GM19035 (cell line): ENCODE measurements around the gene WDR77.

Experiments
- ATAC-seq: cut with Tn5 transposase; IDR thresholded peaks from one replicate; pipeline ENCODE4 v1.9.1; 2021; ENCODE audit not compliant: unreplicated experiment

WDR77 gene

GRCh38 chr1:111448918-111449702 is at the start of gene WDR77, which contains the start of gene ATP5PB:
Gene WDR77 (minus strand): TSS chr1:111449256. CDS start chr1:111449169, 87 bp downstream.
Gene ATP5PB (plus strand): TSS chr1:111449464. CDS start chr1:111449542, 78 bp downstream.
- peak; percentile 97 for ATAC-seq

- no peak for ATAC-seq
Observed at GRCh38 chr1:111497592-111497991, 48.5 kb upstream of the WDR77 start.

- no peak for ATAC-seq
Observed at GRCh38 chr1:111496398-111496797, 47.3 kb upstream of the WDR77 start.

- no peak for ATAC-seq
Observed at GRCh38 chr1:111491070-111491469, 42.0 kb upstream of the WDR77 start.

GRCh38 chr1:111490220-111490619 is 41.2 kb upstream of the WDR77 start:
- ATAC-seq, result no peak

- ATAC-seq, result no peak
Observed at GRCh38 chr1:111489604-111490003, 40.5 kb upstream of the WDR77 start.

- ATAC-seq, result no peak
Observed at GRCh38 chr1:111488669-111489068, 39.6 kb upstream of the WDR77 start.

- ATAC-seq, result no peak
Observed at GRCh38 chr1:111487133-111487532, 38.1 kb upstream of the WDR77 start.

- no peak for ATAC-seq
Observed at GRCh38 chr1:111486431-111486830, 37.4 kb upstream of the WDR77 start.

- ATAC-seq, result no peak
Observed at GRCh38 chr1:111484391-111485026, 35.5 kb upstream of the WDR77 start.

- ATAC-seq, result no peak
Observed at GRCh38 chr1:111483876-111484275, 34.8 kb upstream of the WDR77 start.

GRCh38 chr1:111483166-111483565 is 34.1 kb upstream of the WDR77 start:
- ATAC-seq, result no peak

GRCh38 chr1:111481387-111482221 is 32.5 kb upstream of the WDR77 start:
- no peak for ATAC-seq

- ATAC-seq, result no peak
Observed at GRCh38 chr1:111480674-111481073, 31.6 kb upstream of the WDR77 start.

- ATAC-seq, result peak; percentile 71
Observed at GRCh38 chr1:111476761-111477309, 27.8 kb upstream of the WDR77 start.

- ATAC-seq, result no peak
Observed at GRCh38 chr1:111476214-111476613, 27.2 kb upstream of the WDR77 start.

GRCh38 chr1:111475701-111476100 is 26.6 kb upstream of the WDR77 start:
- ATAC-seq, result no peak

GRCh38 chr1:111474521-111474920 is 25.5 kb upstream of the WDR77 start:
- no peak for ATAC-seq

- ATAC-seq, result no peak
Observed at GRCh38 chr1:111474106-111474505, 25.1 kb upstream of the WDR77 start.

GRCh38 chr1:111471538-111471937 is 22.5 kb upstream of the WDR77 start:
- no peak for ATAC-seq

GRCh38 chr1:111471012-111471411 is 22.0 kb upstream of the WDR77 start:
- ATAC-seq, result no peak
